Trophoblast cell (in vitro differentiated cells and primary cell): ENCODE data around the gene C5orf52.
"Not testable (repeated sequence)": the region's sequence is repeated elsewhere in the genome, so short reads cannot be mapped to it uniquely, and the experiment has no call there.

Source experiments
- DNase-seq, 2 donors: peaks; one replicate each; pipeline ENCODE4 v3.0.0-alpha.2; 2016
- H2AFZ ChIP-seq: 2 replicates; pipeline ENCODE4 v1.6.1; 2013; ENCODE audit warnings: low read length, moderate library complexity, mild to moderate bottlenecking; ENCODE audit not compliant: insufficient read depth, poor library complexity
- H2AK5ac ChIP-seq: 2 replicates; pipeline ENCODE4 v1.6.1; 2013; ENCODE audit warnings: mild to moderate bottlenecking, low read length
- H2BK120ac ChIP-seq: 2 replicates; pipeline ENCODE4 v1.6.1; 2013; ENCODE audit warnings: low read length, mild to moderate bottlenecking, moderate library complexity; ENCODE audit not compliant: insufficient read depth, poor library complexity
- H2BK12ac ChIP-seq: 2 replicates; pipeline ENCODE4 v1.6.1; 2013; ENCODE audit warnings: mild to moderate bottlenecking, low read length, moderate library complexity
- H2BK5ac ChIP-seq: 2 replicates; pipeline ENCODE4 v1.6.1; 2013; ENCODE audit warnings: low read length, low read depth, moderate library complexity, mild to moderate bottlenecking; ENCODE audit not compliant: poor library complexity
- H3K14ac ChIP-seq: 2 replicates; pipeline ENCODE4 v1.6.1; 2013; ENCODE audit warnings: mild to moderate bottlenecking, low read length
- H3K18ac ChIP-seq: 2 replicates; pipeline ENCODE4 v1.6.1; 2013; ENCODE audit warnings: mild to moderate bottlenecking, low read length
- H3K23ac ChIP-seq: 2 replicates; pipeline ENCODE4 v1.6.1; 2013; ENCODE audit warnings: low read length
- H3K27ac ChIP-seq: 2 replicates; pipeline ENCODE4 v1.5.1; 2013; ENCODE audit warnings: low read depth, mild to moderate bottlenecking, inconsistent platforms, low read length, moderate library complexity
- H3K27me3 ChIP-seq: 2 replicates; pipeline ENCODE4 v1.6.1; 2013; ENCODE audit warnings: inconsistent platforms, mild to moderate bottlenecking, low read length, moderate library complexity; ENCODE audit not compliant: insufficient read depth
- H3K36me3 ChIP-seq, 2 experiments: 1 replicate in 1 of 2; 2 replicates in 1 of 2; pipeline ENCODE4 v1.6.1; 2013; ENCODE audit warnings: low read length in 2 of 2, mild to moderate bottlenecking in 2 of 2, moderate library complexity in 1 of 2; ENCODE audit not compliant: insufficient read depth in 2 of 2, control insufficient read depth in 1 of 2
- H3K4ac ChIP-seq: 2 replicates; pipeline ENCODE4 v1.6.1; 2013; ENCODE audit warnings: low read depth, mild to moderate bottlenecking, low read length, moderate library complexity
- H3K4me1 ChIP-seq, 2 experiments: 1 replicate in 1 of 2; 2 replicates in 1 of 2; pipeline ENCODE4 v1.6.1; 2013; ENCODE audit warnings: low read length in 2 of 2, mild to moderate bottlenecking in 2 of 2, moderate library complexity in 1 of 2; ENCODE audit not compliant: insufficient read depth in 2 of 2, control insufficient read depth in 1 of 2
- H3K4me2 ChIP-seq: 2 replicates; pipeline ENCODE4 v1.6.1; 2013; ENCODE audit warnings: inconsistent platforms, mild to moderate bottlenecking, low read length, moderate library complexity
- H3K4me3 ChIP-seq: 2 replicates; pipeline ENCODE4 v1.5.1; 2013; ENCODE audit warnings: mild to moderate bottlenecking, low read depth, low read length, inconsistent platforms
- H3K79me1 ChIP-seq: one replicate; pipeline ENCODE4 v1.6.1; 2013; ENCODE audit warnings: low read length
- H3K79me2 ChIP-seq: 2 replicates; pipeline ENCODE4 v1.6.1; 2013; ENCODE audit warnings: low read length, mild to moderate bottlenecking; ENCODE audit not compliant: control insufficient read depth, insufficient read depth, poor library complexity
- H3K9ac ChIP-seq: 2 replicates; pipeline ENCODE4 v1.6.1; 2013; ENCODE audit warnings: mild to moderate bottlenecking, low read length
- H3K9me3 ChIP-seq: 2 replicates; pipeline ENCODE4 v1.6.1; 2013; ENCODE audit warnings: low read depth, mild to moderate bottlenecking, control low read depth, inconsistent platforms, low read length; ENCODE audit not compliant: insufficient read depth
- H4K12ac ChIP-seq: 2 replicates; pipeline ENCODE4 v1.6.1; 2013; ENCODE audit warnings: low read depth, mild to moderate bottlenecking, low read length, moderate library complexity
- H4K8ac ChIP-seq: 2 replicates; pipeline ENCODE4 v1.6.1; 2013; ENCODE audit warnings: low read depth, mild to moderate bottlenecking, low read length, moderate library complexity
- H4K91ac ChIP-seq: one replicate; pipeline ENCODE4 v1.6.1; 2013; ENCODE audit warnings: low read depth, mild to moderate bottlenecking, low read length, moderate library complexity
- WGBS: extraction: QIAGEN DNeasy Blood & Tissue Kit; methylation state at CpG from one replicate; pipeline ENCODE4 v1.1.7; 2013; ENCODE audit warnings: missing lambda C conversion rate; ENCODE audit not compliant: insufficient read length, insufficient coverage; ENCODE audit errors: extremely low coverage; 5-methylcytosine and 5-hydroxymethylcytosine counted together

Gene C5orf52

GRCh38 chr5:157671592-157672330, 428 bp downstream of the C5orf52 start:
- H3K23ac ChIP-seq = no peak overlapping the region
- no peaks in the 10 kb centered on the region for H3K79me2 ChIP-seq
- no peak overlapping the region for H4K8ac ChIP-seq
- no peak overlapping the region for H3K4ac ChIP-seq
- H3K9me3 ChIP-seq = peaks cover 12% of the 10 kb centered on the region
- H4K91ac ChIP-seq = no peak overlapping the region
- no peaks in the 10 kb centered on the region for H3K36me3 ChIP-seq
- WGBS = no CpG with 5 or more reads among the region's 57 CpGs
- H2BK12ac ChIP-seq = no peak overlapping the region
- no peak overlapping the region for H2BK5ac ChIP-seq
- peak; percentile 54 to 56 for DNase-seq
- H3K18ac ChIP-seq = no peak overlapping the region
- no peak overlapping the region for H2AFZ ChIP-seq
- peak overlapping the region; percentile 27 for H3K4me2 ChIP-seq
- no peak overlapping the region for H3K9ac ChIP-seq
- H3K14ac ChIP-seq = no peak overlapping the region
- no peaks in the 10 kb centered on the region for H3K79me1 ChIP-seq
- no peaks in the 10 kb centered on the region for H3K27me3 ChIP-seq
- no peak overlapping the region for H3K27ac ChIP-seq
- no peak overlapping the region for H3K4me3 ChIP-seq
- H3K4me1 ChIP-seq = no peaks in the 10 kb centered on the region
- H2AK5ac ChIP-seq = no peak overlapping the region
- H2BK120ac ChIP-seq = no peak overlapping the region
- H4K12ac ChIP-seq = no peak overlapping the region

DNA sequence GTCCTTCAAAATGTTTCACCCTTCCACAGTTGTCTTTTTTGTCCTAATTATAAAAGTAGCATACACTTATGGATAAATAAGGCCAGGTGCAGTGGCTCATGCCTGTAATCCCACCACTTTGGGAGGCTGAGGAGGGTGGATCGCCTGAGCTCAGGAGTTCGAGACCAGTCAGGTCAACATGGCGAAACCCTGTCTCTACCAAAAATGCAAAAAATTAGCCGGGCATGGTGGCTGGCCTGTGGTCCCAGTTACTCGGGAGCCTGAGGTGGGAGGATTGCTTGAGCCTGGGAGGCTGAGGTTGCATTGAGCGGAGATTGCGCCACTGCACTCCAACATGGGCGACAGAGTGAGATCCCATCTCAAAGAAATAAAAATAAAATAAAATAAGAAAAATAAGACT, 1.6 kb downstream of the C5orf52 start:
- H2BK12ac ChIP-seq = no peak overlapping the region
- no peaks in the 10 kb centered on the region for H3K27me3 ChIP-seq
- H2BK120ac ChIP-seq = no peak overlapping the region
- no peak overlapping the region for H3K9ac ChIP-seq
- H4K12ac ChIP-seq = no peak overlapping the region
- no peaks in the 10 kb centered on the region for H3K4me1 ChIP-seq
- no peak overlapping the region for H3K18ac ChIP-seq
- no peak overlapping the region for H3K4me2 ChIP-seq
- no peaks in the 10 kb centered on the region for H3K36me3 ChIP-seq
- H3K4ac ChIP-seq = no peak overlapping the region
- peak; percentile 61 to 73 for DNase-seq
- no CpG with 5 or more reads among the region's 8 CpGs for WGBS
- H2AFZ ChIP-seq = no peak overlapping the region
- H4K8ac ChIP-seq = no peak overlapping the region
- H4K91ac ChIP-seq = no peak overlapping the region
- no peak overlapping the region for H3K4me3 ChIP-seq
- no peak overlapping the region for H3K23ac ChIP-seq
- H2BK5ac ChIP-seq = no peak overlapping the region
- no peak overlapping the region for H3K14ac ChIP-seq
- no peak overlapping the region for H3K27ac ChIP-seq
- H3K9me3 ChIP-seq = peaks cover 12% of the 10 kb centered on the region
- no peak overlapping the region for H2AK5ac ChIP-seq
- no peaks in the 10 kb centered on the region for H3K79me2 ChIP-seq
- no peaks in the 10 kb centered on the region for H3K79me1 ChIP-seq

- no CpG with 5 or more reads among the region's 4 CpGs for WGBS
- peaks cover 12% of the 10 kb centered on the region for H3K9me3 ChIP-seq
- H2BK12ac ChIP-seq, H4K91ac ChIP-seq, H3K4me1 ChIP-seq, H3K4ac ChIP-seq, H3K4me3 ChIP-seq, H3K14ac ChIP-seq, H3K79me2 ChIP-seq, H3K27me3 ChIP-seq, H3K36me3 ChIP-seq, H2AFZ ChIP-seq, H2AK5ac ChIP-seq, H3K79me1 ChIP-seq, H3K23ac ChIP-seq, H3K9ac ChIP-seq, H2BK120ac ChIP-seq, H4K12ac ChIP-seq, H2BK5ac ChIP-seq, H3K18ac ChIP-seq, H4K8ac ChIP-seq, H3K4me2 ChIP-seq, H3K27ac ChIP-seq: not testable (repeated sequence)
- peak in 1 of 2 donors; percentile 30 for DNase-seq
These were observed 3.0 kb downstream of the C5orf52 start for GRCh38 chr5:157674351-157674750.

DNA sequence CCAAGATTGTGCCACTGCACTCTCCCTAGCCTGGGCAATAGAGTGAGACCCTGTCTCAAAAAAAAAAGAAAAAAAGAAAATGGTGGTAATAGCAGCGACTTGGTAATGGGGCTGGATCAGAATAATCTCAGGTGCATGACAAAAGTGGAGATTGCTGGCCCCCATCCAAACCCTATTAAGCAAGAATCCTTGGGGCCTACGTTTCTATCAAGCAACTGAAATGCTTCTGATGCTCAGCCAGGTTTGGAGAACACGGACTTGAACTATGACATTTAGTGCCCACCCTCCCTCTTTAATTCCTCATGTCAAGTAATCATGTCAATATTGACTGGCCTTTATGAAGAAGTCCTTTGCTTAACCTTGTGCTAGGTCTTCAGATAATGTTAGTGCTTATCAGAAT, 6.6 kb downstream of the C5orf52 start:
- Histone ChIP-seq H2BK120ac (no peak overlapping the region), H2AFZ (no peak overlapping the region), H3K27me3 (no peaks in the 10 kb centered on the region), H3K4me1 (no peaks in the 10 kb centered on the region), H3K9ac (no peak overlapping the region), H4K12ac (no peak overlapping the region), H3K79me2 (no peaks in the 10 kb centered on the region), H3K14ac (no peak overlapping the region), H3K27ac (no peak overlapping the region), H3K36me3 (no peaks in the 10 kb centered on the region), H4K91ac (no peak overlapping the region), H3K18ac (no peak overlapping the region), H4K8ac (no peak overlapping the region), H3K4ac (no peak overlapping the region), H3K9me3 (peaks cover under 1% of the 10 kb centered on the region), H3K79me1 (no peaks in the 10 kb centered on the region), H2AK5ac (no peak overlapping the region), H2BK12ac (no peak overlapping the region), H3K4me2 (no peak overlapping the region), H2BK5ac (no peak overlapping the region), H3K23ac (no peak overlapping the region), H3K4me3 (no peak overlapping the region)
- WGBS = no CpG with 5 or more reads among the region's 3 CpGs
- DNase-seq = no peak
